GM12892 (cell line): ENCODE data around the gene PEX5. TPM values are rescaled to one million over a fixed set of nuclear protein-coding genes. Genes with fewer than 3 reads are reported as not detected.

ENCODE experiments used
- DNase-seq: peaks from one replicate; pipeline ENCODE4 v3.0.0; 2011; ENCODE audit not compliant: insufficient read length
- FAIRE-seq: peaks from 2 replicates; lab custom pipeline; 2011; peaks lifted over from hg19 to GRCh38; lab: Jason Lieb, UNC
- POLR2A ChIP-seq: IDR thresholded peaks from 2 replicates; pipeline ENCODE4 v1.6.1; 2011; ENCODE audit warnings: low read depth, low read length, control low read depth
- POLR2AphosphoS5 ChIP-seq: IDR thresholded peaks from 2 replicates; pipeline ENCODE4 v1.6.1; 2011; ENCODE audit warnings: low read depth, low read length, control low read depth
- TAF1 ChIP-seq: IDR thresholded peaks from 2 replicates; pipeline ENCODE4 v1.6.1; 2011; ENCODE audit warnings: low read depth, mild to moderate bottlenecking, control low read depth, low read length, borderline replicate concordance
- polyA plus RNA-seq: library from polyadenylated mRNA; unstranded; fragments of >200 nt; gene quantifications from one replicate; pipeline ENCODE4 v1.2.1, GENCODE V29; 2012; ENCODE audit warnings: missing spikeins, inconsistent platforms; ENCODE audit not compliant: missing spikeins

The PEX5 gene
- polyA plus RNA-seq, result 12.1 TPM

DNA sequence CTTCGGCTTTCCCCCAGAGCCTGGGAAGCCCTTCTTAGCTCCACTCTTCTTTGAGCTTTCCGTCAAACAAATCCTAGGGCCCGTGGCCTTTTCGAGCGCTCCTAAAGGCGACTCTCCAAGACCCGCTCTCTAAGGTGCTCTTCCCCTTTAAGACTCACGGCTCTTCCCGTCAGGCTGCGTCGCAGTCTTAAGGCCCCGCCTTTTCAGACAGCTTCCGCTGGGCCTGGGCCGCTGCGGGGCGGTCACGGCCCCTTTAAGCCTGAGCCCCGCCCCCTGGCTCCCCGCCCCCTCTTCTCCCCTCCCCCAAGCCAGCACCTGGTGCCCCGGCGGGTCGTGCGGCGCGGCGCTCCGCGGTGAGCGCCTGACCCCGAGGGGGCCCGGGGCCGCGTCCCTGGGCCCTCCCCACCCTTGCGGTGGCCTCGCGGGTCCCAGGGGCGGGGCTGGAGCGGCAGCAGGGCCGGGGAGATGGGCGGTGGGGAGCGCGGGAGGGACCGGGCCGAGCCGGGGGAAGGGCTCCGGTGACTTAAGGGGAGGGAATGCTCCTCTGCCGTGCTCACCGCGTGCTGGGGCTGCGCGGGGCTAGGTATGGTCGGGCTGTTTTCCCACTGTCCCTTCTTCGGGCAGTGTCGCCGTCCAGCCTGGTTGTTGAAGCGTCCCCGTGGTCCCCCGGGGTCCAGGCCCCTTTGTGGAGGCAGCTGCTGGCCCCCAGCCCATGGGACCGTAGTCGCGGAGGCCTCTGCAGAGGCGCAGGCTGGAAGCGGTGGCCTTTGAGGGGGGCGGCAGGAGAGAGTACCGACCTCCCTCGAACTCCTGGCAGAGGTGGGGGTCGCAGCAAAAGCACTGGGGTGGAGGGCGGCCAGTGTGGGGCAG lies at the start of gene PEX5:
Gene PEX5 (plus strand): TSS at position 289 of the 870 bp plus-strand sequence. CDS start 692 bp downstream, outside the sequence.
- FAIRE-seq (peak; percentile 81), DNase-seq (peak; percentile 82)
- TF ChIP-seq POLR2AphosphoS5, result no peak
- TF ChIP-seq POLR2A, result no peak
- no peak for TF ChIP-seq TAF1

DNA sequence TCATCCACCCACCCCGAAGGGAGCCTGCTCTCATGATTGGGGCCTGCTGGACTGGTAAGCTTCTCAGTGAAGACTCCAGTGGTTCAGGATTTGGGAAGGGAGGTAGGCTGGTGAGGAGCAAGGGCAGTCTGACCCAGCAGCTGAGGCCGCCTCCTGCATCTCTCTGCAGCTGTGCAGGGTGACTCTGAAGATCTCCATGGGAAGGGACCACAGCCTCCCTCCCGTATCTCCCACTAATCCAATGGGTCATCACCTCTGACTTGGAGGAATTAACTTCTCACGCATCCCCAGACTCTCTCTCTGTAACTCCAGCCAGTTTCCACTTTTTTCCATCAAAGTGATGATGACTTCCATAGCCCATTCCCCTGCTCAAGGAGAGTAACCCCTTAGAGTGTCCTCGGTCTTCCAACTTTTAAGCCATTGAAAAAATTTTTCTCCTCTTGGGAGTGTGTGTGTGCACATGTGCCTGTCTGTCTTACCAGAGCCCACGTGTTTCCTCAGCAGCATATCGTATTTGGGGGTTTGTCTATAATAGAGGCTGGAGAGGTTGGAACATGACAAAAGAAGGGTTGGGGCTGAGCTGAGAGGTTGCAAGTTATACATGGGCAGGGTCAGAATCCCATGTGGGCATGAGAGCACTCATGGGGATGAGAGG lies 48.0 kb upstream of the PEX5 start:
- no peak for TF ChIP-seq POLR2A
- TF ChIP-seq POLR2AphosphoS5, result no peak
- TF ChIP-seq TAF1, result no peak
- DNase-seq (no peak), FAIRE-seq (no peak)

DNA sequence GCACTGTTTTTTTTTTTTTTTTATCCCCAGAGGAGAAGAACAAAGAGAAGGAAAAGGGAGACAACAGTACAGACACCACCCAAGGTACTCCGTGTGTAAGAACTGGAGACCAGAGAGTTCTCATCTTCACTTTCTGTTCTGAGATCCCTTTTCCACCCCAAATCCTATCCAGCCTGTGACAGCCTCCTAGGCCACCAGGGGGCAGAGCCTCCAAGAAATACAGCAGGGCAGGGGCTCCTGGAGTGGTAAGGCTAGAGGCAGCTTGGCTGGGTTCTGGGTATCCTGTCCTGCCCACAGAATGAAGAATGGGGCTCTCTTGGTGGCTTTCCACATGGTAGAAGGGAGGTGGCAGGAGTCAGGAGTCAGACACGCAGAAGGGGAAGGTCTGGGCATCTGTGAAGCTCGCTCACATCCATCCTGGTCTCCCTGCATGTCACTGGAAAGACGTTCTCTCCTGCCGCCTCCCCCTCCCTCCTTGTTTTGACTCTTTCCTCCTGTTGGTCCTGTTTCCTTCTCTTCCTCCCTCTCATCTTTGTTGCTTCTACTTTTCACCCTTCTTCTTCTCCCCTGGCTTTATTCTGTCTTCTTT lies 47.3 kb upstream of the PEX5 start:
- TF ChIP-seq TAF1 (no peak), POLR2AphosphoS5 (no peak), POLR2A (no peak)
- FAIRE-seq, result no peak
- no peak for DNase-seq

GRCh38 chr12:7142809-7143465 lies 46.5 kb upstream of the PEX5 start:
- TF ChIP-seq POLR2AphosphoS5 (no peak), POLR2A (no peak), TAF1 (no peak)
- FAIRE-seq, result no peak
- DNase-seq, result no peak

GRCh38 chr12:7143564-7143963 lies 45.9 kb upstream of the PEX5 start:
- no peak for DNase-seq
- no peak for FAIRE-seq
- TF ChIP-seq POLR2A (no peak), POLR2AphosphoS5 (no peak), TAF1 (no peak)

DNA sequence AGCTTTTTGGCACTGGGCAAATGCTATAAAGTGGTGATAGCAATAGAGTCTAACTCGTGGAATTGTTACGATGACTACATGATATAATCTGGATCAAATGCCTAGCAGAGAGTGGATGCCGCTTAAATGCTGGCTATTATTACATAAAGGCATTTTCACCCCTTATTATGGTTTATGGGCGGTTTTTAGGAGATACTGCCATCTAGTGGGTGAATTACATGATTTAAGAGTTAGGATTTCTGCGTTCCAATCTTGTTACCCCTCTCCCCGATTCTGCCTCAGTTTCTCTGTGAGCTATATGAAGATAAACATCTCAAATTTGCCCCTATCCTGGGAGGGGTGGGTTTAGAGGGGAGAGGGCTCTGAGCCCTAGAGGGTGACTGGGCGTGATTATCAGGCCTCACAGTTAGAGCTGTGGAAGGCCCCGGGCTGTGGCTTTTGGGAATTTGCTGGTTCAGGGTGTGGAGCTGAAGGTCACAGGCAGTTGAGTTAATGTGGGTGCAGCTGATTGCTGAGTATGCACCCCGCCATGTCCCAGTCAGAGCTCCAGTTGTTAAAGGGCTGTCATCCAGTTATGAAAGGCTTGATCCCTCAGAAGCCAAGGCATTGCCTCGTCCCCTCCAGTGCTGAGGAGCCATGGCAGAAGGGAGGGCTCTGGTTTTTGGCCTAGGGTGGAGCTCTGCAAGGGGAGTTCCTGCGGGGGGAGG lies 44.9 kb upstream of the PEX5 start:
- no peak for FAIRE-seq
- no peak for DNase-seq
- TF ChIP-seq POLR2AphosphoS5 (no peak), TAF1 (no peak), POLR2A (no peak)

GRCh38 chr12:7145671-7146070 lies 43.8 kb upstream of the PEX5 start:
- no peak for TF ChIP-seq POLR2A
- TF ChIP-seq TAF1, result no peak
- TF ChIP-seq POLR2AphosphoS5, result no peak
- FAIRE-seq (no peak), DNase-seq (no peak)

GRCh38 chr12:7146228-7146627 lies 43.3 kb upstream of the PEX5 start:
- DNase-seq (no peak), FAIRE-seq (no peak)
- TF ChIP-seq POLR2AphosphoS5 (no peak), TAF1 (no peak), POLR2A (no peak)

GRCh38 chr12:7146906-7147305 lies 42.6 kb upstream of the PEX5 start:
- FAIRE-seq (no peak), DNase-seq (no peak)
- TF ChIP-seq TAF1 (no peak), POLR2AphosphoS5 (no peak)

- no peak for TF ChIP-seq POLR2A
- no peak for TF ChIP-seq POLR2AphosphoS5
- no peak for TF ChIP-seq TAF1
- DNase-seq, result no peak
- no peak for FAIRE-seq
Observed at GRCh38 chr12:7150356-7150755, 39.1 kb upstream of the PEX5 start.
